BE2C (cell line): ENCODE data around the gene MARK3.

ENCODE experiments used
- DNase-seq: peaks from one replicate; pipeline ENCODE4 v3.0.0-alpha.2; 2020
- H3K27me3 ChIP-seq: fragments of 250-450 bp; sonication (Bioruptor Pico); 2 replicates; pipeline ENCODE4 v1.5.1; 2020; ENCODE audit warnings: mild to moderate bottlenecking
- H3K36me3 ChIP-seq: fragments of 250-450 bp; sonication (Bioruptor Pico); 2 replicates; pipeline ENCODE4 v1.5.1; 2020; ENCODE audit warnings: mild to moderate bottlenecking
- H3K4me1 ChIP-seq: fragments of 250-450 bp; sonication (Bioruptor Pico); 2 replicates; pipeline ENCODE4 v1.5.1; 2020
- H3K4me3 ChIP-seq: 2 replicates; pipeline ENCODE4 v1.5.1; 2011; ENCODE audit warnings: low read depth, low read length
- H3K9me3 ChIP-seq: fragments of 250-450 bp; sonication (Bioruptor Pico); 2 replicates; pipeline ENCODE4 v1.5.1; 2020
- TF ChIP-seq, protein P1 (sequence below): IDR thresholded peaks from 2 replicates; pipeline ENCODE4 v1.5.1; 2012; ENCODE audit warnings: mild to moderate bottlenecking, low read depth, low read length

Gene MARK3

DNA sequence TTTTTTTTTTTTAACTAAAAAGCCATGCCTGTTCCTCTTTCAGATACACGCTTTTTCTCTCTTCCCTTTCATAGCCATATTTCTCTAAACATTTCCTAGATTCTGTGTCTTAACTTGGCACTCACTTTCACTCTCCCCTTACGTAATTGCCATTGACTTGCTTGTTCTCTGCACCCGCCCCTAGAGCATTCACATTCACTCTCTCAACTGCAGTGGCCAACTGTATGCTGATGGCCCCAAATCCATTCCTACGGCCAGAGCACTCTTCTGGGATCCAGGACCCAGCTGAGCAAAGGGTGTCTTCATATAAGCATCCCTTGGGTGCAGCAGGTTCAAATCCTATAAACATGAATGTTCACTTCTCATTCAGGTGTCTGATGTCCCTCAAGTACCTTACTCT is 77.9 kb downstream of the MARK3 start:
- no peak overlapping the region for H3K4me3 ChIP-seq
- H3K27me3 ChIP-seq, result no peaks in the 10 kb centered on the region
- H3K9me3 ChIP-seq, result no peaks in the 10 kb centered on the region
- H3K36me3 ChIP-seq, result peaks cover 43% of the 10 kb centered on the region
- no peaks in the 10 kb centered on the region; the same call in 1 of the 2 replicates for H3K4me1 ChIP-seq
- DNase-seq, result no peak
- TF ChIP-seq, protein P1, sequence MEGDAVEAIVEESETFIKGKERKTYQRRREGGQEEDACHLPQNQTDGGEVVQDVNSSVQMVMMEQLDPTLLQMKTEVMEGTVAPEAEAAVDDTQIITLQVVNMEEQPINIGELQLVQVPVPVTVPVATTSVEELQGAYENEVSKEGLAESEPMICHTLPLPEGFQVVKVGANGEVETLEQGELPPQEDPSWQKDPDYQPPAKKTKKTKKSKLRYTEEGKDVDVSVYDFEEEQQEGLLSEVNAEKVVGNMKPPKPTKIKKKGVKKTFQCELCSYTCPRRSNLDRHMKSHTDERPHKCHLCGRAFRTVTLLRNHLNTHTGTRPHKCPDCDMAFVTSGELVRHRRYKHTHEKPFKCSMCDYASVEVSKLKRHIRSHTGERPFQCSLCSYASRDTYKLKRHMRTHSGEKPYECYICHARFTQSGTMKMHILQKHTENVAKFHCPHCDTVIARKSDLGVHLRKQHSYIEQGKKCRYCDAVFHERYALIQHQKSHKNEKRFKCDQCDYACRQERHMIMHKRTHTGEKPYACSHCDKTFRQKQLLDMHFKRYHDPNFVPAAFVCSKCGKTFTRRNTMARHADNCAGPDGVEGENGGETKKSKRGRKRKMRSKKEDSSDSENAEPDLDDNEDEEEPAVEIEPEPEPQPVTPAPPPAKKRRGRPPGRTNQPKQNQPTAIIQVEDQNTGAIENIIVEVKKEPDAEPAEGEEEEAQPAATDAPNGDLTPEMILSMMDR, result no peak

DNA sequence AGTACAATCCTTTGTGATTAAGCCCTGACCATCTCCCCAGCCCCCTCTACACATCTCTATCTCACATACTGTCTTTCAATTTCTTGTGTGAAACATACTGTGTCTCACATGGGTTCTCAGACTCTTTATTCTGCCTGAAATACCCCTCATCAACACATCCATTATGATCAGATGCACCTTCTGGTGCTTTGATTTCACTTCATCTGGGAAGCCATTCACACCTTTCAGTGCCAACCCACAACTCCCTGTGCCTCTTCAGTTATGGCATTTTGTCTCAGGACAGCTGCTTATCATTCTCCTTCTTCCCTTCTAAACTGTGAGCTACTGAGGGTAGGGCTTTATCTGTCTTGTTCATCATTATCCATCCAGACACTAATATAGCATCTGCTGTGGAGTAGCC is 78.6 kb downstream of the MARK3 start:
- no peaks in the 10 kb centered on the region for H3K9me3 ChIP-seq
- no peak for DNase-seq
- H3K4me3 ChIP-seq, result no peak overlapping the region
- no peaks in the 10 kb centered on the region for H3K27me3 ChIP-seq
- H3K36me3 ChIP-seq, result peaks cover 45% of the 10 kb centered on the region
- no peaks in the 10 kb centered on the region; the same call in 1 of the 2 replicates for H3K4me1 ChIP-seq
- TF ChIP-seq, protein P1, result no peak

DNA sequence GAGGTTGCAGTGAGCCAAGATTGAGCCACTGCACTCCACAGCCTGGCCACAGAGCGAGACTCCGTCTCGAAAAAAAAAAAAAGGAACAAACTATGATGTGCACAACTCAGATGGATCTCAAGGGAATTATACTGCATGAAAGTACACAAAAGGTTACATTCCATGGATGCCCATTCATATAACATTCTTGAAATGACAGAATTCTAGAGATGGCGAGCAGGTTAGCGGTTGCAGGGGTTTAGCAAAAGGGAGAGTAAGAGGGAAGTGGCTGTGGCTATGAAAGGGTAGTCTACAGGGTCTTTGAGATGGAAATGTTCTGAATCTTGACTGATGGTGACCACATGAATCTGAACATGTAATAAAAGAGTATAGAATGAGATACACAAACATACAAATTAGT is 87.7 kb downstream of the MARK3 start:
- H3K9me3 ChIP-seq, result no peaks in the 10 kb centered on the region
- H3K4me3 ChIP-seq, result no peak overlapping the region
- peaks cover 54% of the 10 kb centered on the region for H3K36me3 ChIP-seq
- H3K27me3 ChIP-seq, result no peaks in the 10 kb centered on the region
- TF ChIP-seq, protein P1, result no peak
- H3K4me1 ChIP-seq, result no peaks in the 10 kb centered on the region
- no peak for DNase-seq

DNA sequence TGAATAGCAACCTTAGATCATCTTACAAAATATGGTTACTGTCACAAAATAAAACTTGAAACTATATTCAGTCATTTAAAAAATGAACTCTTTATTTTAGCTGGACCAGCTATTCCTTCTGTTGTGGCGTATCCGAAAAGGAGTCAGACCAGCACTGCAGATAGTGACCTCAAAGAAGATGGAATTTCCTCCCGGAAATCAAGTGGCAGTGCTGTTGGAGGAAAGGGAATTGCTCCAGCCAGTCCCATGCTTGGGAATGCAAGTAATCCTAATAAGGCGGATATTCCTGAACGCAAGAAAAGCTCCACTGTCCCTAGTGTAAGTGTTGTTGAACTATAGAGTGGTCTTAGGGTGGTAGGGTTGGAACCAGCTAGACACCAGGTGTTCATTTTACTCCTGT is 89.7 kb downstream of the MARK3 start:
- no peaks in the 10 kb centered on the region for H3K9me3 ChIP-seq
- H3K27me3 ChIP-seq, result no peaks in the 10 kb centered on the region
- TF ChIP-seq, protein P1, result no peak
- H3K4me1 ChIP-seq, result no peaks in the 10 kb centered on the region
- no peak overlapping the region for H3K4me3 ChIP-seq
- peaks cover 52% of the 10 kb centered on the region for H3K36me3 ChIP-seq
- DNase-seq, result no peak

DNA sequence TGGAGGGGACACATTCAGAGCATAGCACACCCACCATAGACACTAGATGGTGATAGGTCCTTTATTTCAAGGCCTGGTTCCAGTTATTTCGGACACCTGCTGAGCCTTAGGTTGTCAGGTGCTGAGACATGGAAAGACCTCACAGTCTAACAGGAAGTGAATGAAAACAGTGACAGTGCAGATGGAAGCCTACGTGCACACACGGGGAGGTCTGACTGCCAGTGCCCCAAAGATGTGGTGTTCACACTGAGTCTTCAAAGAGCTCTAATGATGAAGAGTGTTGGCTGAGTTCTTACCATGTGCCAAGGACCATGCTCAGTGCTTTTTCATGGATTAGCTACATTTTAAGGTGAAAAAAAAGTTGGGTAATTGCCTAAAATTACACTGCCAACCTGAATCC is 90.8 kb downstream of the MARK3 start:
- no peaks in the 10 kb centered on the region for H3K27me3 ChIP-seq
- DNase-seq, result no peak
- H3K36me3 ChIP-seq, result peaks cover 52% of the 10 kb centered on the region
- H3K4me1 ChIP-seq, result no peaks in the 10 kb centered on the region
- H3K4me3 ChIP-seq, result no peak overlapping the region
- TF ChIP-seq, protein P1, result no peak
- no peaks in the 10 kb centered on the region for H3K9me3 ChIP-seq

DNA sequence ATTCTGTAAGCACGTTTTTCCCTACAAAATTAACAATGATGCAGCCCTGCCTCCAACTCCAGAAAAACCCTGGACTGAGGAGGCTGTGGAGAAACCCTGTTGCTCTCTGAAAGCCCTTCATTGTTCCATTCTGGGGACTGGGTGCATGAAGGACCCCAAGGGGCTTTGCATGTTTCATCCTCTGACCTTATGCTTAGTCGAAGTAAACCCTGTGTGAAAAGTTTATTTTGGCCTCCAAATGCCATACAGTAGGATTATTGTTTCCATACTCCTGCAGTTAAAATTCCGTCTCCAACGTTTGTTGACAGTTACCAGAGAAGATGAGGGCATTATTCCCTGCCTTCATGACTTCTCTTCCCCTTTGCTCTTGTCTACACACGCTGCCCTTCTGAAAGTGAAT is 91.4 kb downstream of the MARK3 start:
- no peak for DNase-seq
- no peak overlapping the region for H3K4me3 ChIP-seq
- H3K27me3 ChIP-seq, result no peaks in the 10 kb centered on the region
- no peaks in the 10 kb centered on the region for H3K4me1 ChIP-seq
- H3K9me3 ChIP-seq, result no peaks in the 10 kb centered on the region
- TF ChIP-seq, protein P1, result no peak
- peaks cover 52% of the 10 kb centered on the region for H3K36me3 ChIP-seq
